ENCODE results near the gene NSD2. TPM values are rescaled to one million over a fixed set of nuclear protein-coding genes. Genes with fewer than 3 reads are reported as not detected.

NSD2 gene
- total and polyA plus RNA-seq, 2 donors (not counting 1 experiment from before 2014, with no cell fraction given) = 14.2 to 64.8 TPM

GRCh38 chr4:1989533-1990347, 118.5 kb downstream of the NSD2 start:
- H3K4me1 Mint-ChIP-seq = no peaks in the 10 kb centered on the region

More at GRCh38 chr4:1989533-1990347, 118.5 kb downstream of the NSD2 start:
- intact Hi-C loops (cut with micrococcal nuclease) = no loop called here
- DNase-seq = no peak
- POLR2A ChIA-PET = no interaction called here
- WGBS (ENCODE audit: insufficient coverage) = 96% methylated on average over 32 of the region's 33 CpGs
- peaks cover 52% of the 10 kb centered on the region for H3K79me2 ChIP-seq (ENCODE audit: control insufficient read depth, insufficient read depth, low read length)
- no peaks in the 10 kb centered on the region for H3K4me1 ChIP-seq (ENCODE audit: control insufficient read depth in 2 of 2, insufficient read depth in 2 of 2, low read length in 2 of 2)
- ATAC-seq (ENCODE audit: low read depth) = no peak
- Mint-ChIP-seq H3K27ac (no peak overlapping the region), H3K27me3 (no peaks in the 10 kb centered on the region), H3K4me3 (no peak overlapping the region), H3K9me3 (ENCODE audit: insufficient read depth) (no peaks in the 10 kb centered on the region)
- H3K4me3 ChIP-seq (ENCODE audit: control extremely low read depth in 1 of 5, extremely low read depth in 1 of 5, insufficient read depth in 1 of 5, low read depth in 2 of 5, low read length in 4 of 5) = no peak overlapping the region
- H3K27me3 ChIP-seq (replicated peaks in 1 of 4; ENCODE audit: control extremely low read depth in 1 of 4, control insufficient read depth in 3 of 4, insufficient read depth in 4 of 4, low read length in 3 of 4) = no peaks in the 10 kb centered on the region
- peaks cover 71% of the 10 kb centered on the region for H4K20me1 ChIP-seq (ENCODE audit: control insufficient read depth, insufficient read depth, low read length, poor library complexity, severe bottlenecking)
- no peak overlapping the region for H2AFZ ChIP-seq (ENCODE audit: insufficient read depth, low read depth, low read length, poor library complexity, severe bottlenecking)
- TF ChIP-seq CTCF (IDR thresholded peaks at IDR 0.05) (no peak), EZH2 (IDR thresholded peaks at IDR 0.05; ENCODE audit: borderline replicate concordance, insufficient read depth, low read depth, low read length, poor library complexity, severe bottlenecking) (no peak)
- H3K27ac ChIP-seq (ENCODE audit: low read length in 2 of 2) = no peak overlapping the region
- CTCF ChIA-PET = no interaction called here
- no peaks in the 10 kb centered on the region for H3K9me3 ChIP-seq (ENCODE audit: control extremely low read depth in 1 of 3, control insufficient read depth in 2 of 3, insufficient read depth in 1 of 3, low read length in 2 of 3)
- no peak overlapping the region for H3K4me2 ChIP-seq (replicated peaks; ENCODE audit: low read depth, low read length, poor library complexity, severe bottlenecking)
- no peak overlapping the region for H3K9ac ChIP-seq (ENCODE audit: low read length)
- peaks cover 0 to 58% of the 10 kb centered on the region in 2 experiments for H3K36me3 ChIP-seq (replicated peaks in 1 of 2; ENCODE audit: control extremely low read depth in 1 of 2, control insufficient read depth in 1 of 2, extremely low read depth in 1 of 2, insufficient read depth in 2 of 2, low read length in 1 of 2)
